GM19193 (cell line): Measurements from ENCODE around the gene AASDHPPT.

Source experiments
- POLR2A ChIP-seq: IDR thresholded peaks from 4 replicates; pipeline ENCODE4 v1.6.1; 2011; ENCODE audit not compliant: insufficient read depth, insufficient read length; ENCODE audit errors: extremely low read depth

AASDHPPT gene

DNA sequence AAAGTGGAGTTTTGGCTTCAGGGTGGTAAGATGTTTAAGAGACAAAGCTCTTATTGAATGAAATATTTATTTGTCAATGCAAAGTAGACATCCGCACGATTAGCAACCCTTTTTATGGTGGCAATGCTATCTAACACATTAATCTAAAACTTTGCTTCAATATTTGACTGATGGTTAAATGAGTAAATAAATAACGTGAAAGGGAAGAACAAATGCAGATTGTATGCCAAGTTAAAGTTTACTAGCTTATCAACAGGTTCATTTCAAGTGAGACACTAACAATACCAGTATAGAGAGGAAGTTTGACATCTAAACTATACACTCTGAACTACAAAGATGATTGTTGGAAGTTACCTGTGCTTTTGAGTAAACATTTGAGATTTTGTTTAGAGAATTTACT is 50.1 kb downstream of the AASDHPPT start:
- no peak for TF ChIP-seq POLR2A

DNA sequence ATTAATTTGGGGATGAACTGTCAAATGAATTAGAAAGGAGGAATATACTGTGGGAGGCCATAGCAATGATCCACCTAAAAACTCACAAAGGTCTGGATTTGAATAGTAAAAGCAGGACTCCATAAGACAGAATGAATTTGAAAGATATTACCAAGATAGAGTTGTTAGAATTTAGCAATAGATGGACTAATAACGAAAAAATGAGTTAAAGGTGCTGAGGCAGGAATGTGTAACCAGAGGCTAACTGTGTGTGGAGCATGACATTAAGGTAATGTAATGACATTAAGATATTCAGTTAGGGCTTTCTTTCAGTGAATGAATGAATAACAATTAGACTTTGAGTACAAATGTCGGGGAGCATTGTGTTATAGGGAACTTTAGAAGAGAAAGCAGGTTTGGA is 51.3 kb downstream of the AASDHPPT start:
- no peak for TF ChIP-seq POLR2A

DNA sequence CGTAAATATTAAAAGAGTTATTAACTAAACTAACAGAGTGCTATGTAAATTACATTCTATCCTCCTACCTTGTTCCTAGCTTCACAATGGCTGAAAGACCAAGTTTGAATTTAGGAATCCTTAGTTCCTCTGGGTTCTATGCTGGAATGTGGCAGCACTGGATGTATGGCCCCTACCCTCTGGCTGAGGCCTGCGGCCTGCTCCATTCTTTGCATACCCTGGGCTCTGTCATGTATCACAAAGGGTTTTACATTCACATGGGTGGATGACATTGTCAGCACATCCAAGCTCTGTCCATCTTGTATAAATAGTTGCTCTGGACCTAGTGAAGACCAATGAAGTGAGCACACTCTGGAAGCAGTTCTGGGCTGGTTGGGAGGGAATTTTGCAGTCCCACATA is 54.5 kb downstream of the AASDHPPT start:
- no peak for TF ChIP-seq POLR2A

DNA sequence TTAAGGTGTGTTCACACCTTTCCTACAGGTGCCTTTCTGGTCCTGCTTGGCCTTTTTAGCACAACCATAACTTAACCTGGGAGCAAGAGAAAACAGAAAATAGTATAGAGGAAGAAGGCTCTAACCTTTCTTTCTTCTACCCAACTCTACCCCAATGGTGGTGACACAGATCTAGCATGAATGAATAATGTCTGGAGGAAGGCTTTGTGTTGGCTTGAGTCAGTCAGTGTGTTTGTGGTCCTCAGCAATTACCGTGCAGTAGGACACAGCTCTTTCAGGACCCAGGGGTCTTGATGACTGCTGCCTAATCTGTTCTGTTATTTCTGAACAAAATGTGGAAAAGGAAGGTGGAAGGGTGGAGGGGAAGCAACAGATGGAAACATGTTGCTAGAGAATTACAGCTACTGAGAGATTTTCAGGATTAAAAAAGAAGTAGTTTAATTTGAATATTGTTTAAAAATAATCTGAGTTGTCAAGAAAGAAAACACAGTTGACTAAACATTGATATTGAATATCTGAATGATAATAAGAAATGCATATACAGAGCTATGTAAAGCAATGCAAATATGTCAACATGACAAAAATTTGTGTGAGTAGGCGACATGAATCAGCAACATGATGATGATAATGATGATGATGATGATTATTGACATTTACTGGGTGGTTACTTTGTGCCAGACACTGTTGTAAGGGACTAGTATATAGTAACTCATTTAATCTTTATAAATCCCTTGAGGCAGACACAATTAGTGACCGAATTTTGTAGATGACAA is 55.3 kb downstream of the AASDHPPT start:
- TF ChIP-seq POLR2A, result no peak

DNA sequence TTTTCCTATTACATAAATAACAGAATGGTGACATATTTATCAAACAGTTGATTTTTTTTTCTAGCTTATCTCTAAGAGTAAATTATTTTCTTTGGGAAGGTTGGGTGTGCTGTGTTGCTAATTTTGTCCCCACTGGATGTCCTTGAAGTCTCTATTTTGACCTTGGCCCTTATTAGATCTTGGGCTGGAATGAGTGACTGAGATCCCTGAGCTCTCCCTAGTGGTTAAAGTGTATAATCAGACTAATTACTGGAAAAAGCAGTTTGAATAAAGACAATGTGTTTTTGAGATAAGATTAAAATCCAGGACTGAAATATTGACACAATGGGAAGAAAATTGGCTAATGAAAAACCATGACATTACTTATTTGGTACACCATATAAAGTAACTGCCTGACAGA is 56.1 kb downstream of the AASDHPPT start:
- TF ChIP-seq POLR2A, result no peak

DNA sequence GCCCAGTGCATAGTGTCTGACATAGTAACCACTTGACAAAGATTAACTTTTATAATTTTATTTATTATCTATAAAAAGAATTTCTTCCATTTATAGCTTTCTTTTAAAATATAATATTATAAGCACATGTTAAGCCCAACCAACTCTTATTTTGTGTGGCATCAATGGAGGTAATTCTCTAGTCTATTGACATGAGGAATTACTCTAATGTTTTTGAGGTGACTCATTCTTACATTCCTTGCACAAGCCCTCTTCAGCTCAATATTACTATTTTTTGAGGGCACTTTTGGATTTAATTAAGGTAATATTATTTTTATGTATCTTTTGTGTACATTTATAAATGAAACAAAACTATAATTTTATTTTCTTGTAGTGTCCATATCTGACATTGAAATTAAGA is 59.6 kb downstream of the AASDHPPT start:
- TF ChIP-seq POLR2A, result no peak

DNA sequence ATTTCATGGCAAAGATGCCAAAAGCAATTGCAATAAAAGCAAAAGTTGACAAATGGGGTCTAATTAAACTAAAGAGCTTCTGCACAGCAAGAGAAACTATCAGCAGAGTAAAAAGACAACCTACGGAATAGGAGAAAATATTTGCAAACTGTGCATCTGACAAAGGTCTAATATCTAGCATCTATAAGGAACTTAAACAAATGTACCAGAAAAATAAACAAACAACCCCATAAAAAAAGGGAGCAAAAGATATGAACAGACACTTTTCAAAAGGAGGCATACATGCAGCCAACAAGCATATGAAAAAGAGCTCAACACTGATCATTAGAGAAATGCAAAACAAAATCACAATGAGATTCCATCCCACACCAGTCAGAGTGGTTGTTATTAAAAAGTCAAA is 60.3 kb downstream of the AASDHPPT start:
- no peak for TF ChIP-seq POLR2A
